ENCODE measurements around the gene STH.

Gene STH

GRCh38 chr17:45984368-45984767, 14.7 kb upstream of the STH start:
- DNase-seq (ENCODE audit: low read depth in 4 of 4, low spot score in 1 of 4), result no peak

- DNase-seq (ENCODE audit: low read depth in 4 of 4, low spot score in 1 of 4), result no peak
Measured at GRCh38 chr17:45985447-45985846, 13.6 kb upstream of the STH start.

GRCh38 chr17:45986056-45986455, 13.0 kb upstream of the STH start:
- no peak for DNase-seq (ENCODE audit: low read depth in 4 of 4, low spot score in 1 of 4)

GRCh38 chr17:45987706-45988105, 11.3 kb upstream of the STH start:
- no peak for DNase-seq (ENCODE audit: low read depth in 4 of 4, low spot score in 1 of 4)

- DNase-seq (ENCODE audit: low read depth in 4 of 4, low spot score in 1 of 4), result no peak
Measured at GRCh38 chr17:45989759-45990158, 9.3 kb upstream of the STH start.

GRCh38 chr17:45990886-45991285, 8.2 kb upstream of the STH start:
- no peak for DNase-seq (ENCODE audit: low read depth in 4 of 4, low spot score in 1 of 4)

GRCh38 chr17:45991341-45991740, 7.7 kb upstream of the STH start:
- no peak for DNase-seq (ENCODE audit: low read depth in 4 of 4, low spot score in 1 of 4)

- DNase-seq (ENCODE audit: low read depth in 4 of 4, low spot score in 1 of 4), result no peak
Measured at GRCh38 chr17:45992175-45992574, 6.9 kb upstream of the STH start.

GRCh38 chr17:45992904-45993303, 6.1 kb upstream of the STH start:
- DNase-seq (ENCODE audit: low read depth in 4 of 4, low spot score in 1 of 4), result no peak

- no peak for DNase-seq (ENCODE audit: low read depth in 4 of 4, low spot score in 1 of 4)
Measured at GRCh38 chr17:45993962-45994627, 5.0 kb upstream of the STH start.

- DNase-seq (ENCODE audit: low read depth in 4 of 4, low spot score in 1 of 4), result no peak
Measured at GRCh38 chr17:45994987-45995386, 4.1 kb upstream of the STH start.

- DNase-seq (ENCODE audit: low read depth in 4 of 4, low spot score in 1 of 4), result no peak
Measured at GRCh38 chr17:45995627-45996270, 3.3 kb upstream of the STH start.

- no peak for DNase-seq (ENCODE audit: low read depth in 4 of 4, low spot score in 1 of 4)
Measured at GRCh38 chr17:45996282-45996937, 2.6 kb upstream of the STH start.

GRCh38 chr17:45997166-45997565, 1.9 kb upstream of the STH start:
- no peak for DNase-seq (ENCODE audit: low read depth in 4 of 4, low spot score in 1 of 4)

- no peak for DNase-seq (ENCODE audit: low read depth in 4 of 4, low spot score in 1 of 4)
Measured at GRCh38 chr17:45997624-45998023, 1.4 kb upstream of the STH start.

GRCh38 chr17:45999900-46000290, 845 bp downstream of the STH start:
- DNase-seq (ENCODE audit: low read depth in 4 of 4, low spot score in 1 of 4), result no peak

GRCh38 chr17:46000292-46000691, 1.2 kb downstream of the STH start:
- no peak for DNase-seq (ENCODE audit: low read depth in 4 of 4, low spot score in 1 of 4)

GRCh38 chr17:46000757-46001156, 1.7 kb downstream of the STH start:
- DNase-seq (ENCODE audit: low read depth in 4 of 4, low spot score in 1 of 4), result no peak

- no peak for DNase-seq (ENCODE audit: low read depth in 4 of 4, low spot score in 1 of 4)
Measured at GRCh38 chr17:46001390-46002310, 2.6 kb downstream of the STH start.

GRCh38 chr17:46002311-46002972, 3.4 kb downstream of the STH start:
- DNase-seq (ENCODE audit: low read depth in 4 of 4, low spot score in 1 of 4), result peak; percentile 40 to 74 (median 56)

GRCh38 chr17:46002973-46003316, 3.9 kb downstream of the STH start:
- no peak for DNase-seq (ENCODE audit: low read depth in 4 of 4, low spot score in 1 of 4)
